ENCODE results near the gene RAB11B. TPM values are rescaled to one million over a fixed set of nuclear protein-coding genes. Genes with fewer than 3 reads are reported as not detected.

RAB11B gene
- total RNA-seq, 2 donors from 2014 or later, result 47.7 to 50.4 TPM

DNA sequence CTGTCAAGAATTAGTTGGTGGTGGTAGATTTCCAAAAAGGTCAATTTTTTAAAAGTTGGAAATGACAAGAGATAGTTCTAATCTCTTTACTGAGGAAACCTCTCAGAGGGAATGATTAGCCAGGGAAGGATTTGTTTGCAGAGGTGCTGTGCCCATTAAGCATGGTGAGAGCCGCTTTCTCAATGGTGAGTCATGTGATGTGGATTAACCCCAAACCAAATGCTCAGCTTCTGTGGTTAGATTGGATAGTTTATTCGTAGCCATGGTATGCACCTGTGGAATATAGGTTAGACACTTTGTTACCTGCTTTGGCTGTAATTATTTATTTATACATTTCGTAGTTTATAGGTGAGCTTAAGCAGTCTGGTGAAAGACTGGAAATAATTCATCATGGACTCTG, 61.7 kb downstream of the RAB11B start:
- no peak for DNase-seq
- Histone ChIP-seq H3K4me3 (no peak overlapping the region), H3K27ac (peak overlapping the region in 1 of 4 donors; percentile 50), H3K27me3 (no peaks in the 10 kb centered on the region), H3K36me3 (replicated peaks in 1 of 2; ENCODE audit: insufficient read depth in 1 of 2, low read depth in 2 of 2) (peaks cover 0 to 3% of the 10 kb centered on the region in 2 donors), H3K9me3 (no peaks in the 10 kb centered on the region), H3K4me1 (peaks cover 80% of the 10 kb centered on the region)
- no peak for ATAC-seq
- 32 to 34% methylated on average over 3 of the region's 3 CpGs for WGBS, 2 donors
- TF ChIP-seq POLR2A (IDR thresholded peaks at IDR 0.05), result no peak
- no peak for TF ChIP-seq CTCF (IDR thresholded peaks at IDR 0.05)
- intact Hi-C loops (cut with DNase I), result no loop called here

GRCh38 chr19:8452446-8453123, 62.4 kb downstream of the RAB11B start:
- peak in 2 of 4 donors; percentile 25 to 30 for DNase-seq
- Histone ChIP-seq H3K36me3 (replicated peaks in 1 of 2; ENCODE audit: insufficient read depth in 1 of 2, low read depth in 2 of 2) (peaks cover 0 to 3% of the 10 kb centered on the region in 2 donors), H3K9me3 (no peaks in the 10 kb centered on the region), H3K27ac (peak overlapping the region in 1 of 4 donors; percentile 50), H3K27me3 (no peaks in the 10 kb centered on the region), H3K4me1 (peaks cover 80% of the 10 kb centered on the region), H3K4me3 (no peak overlapping the region)
- intact Hi-C loops (cut with DNase I), result no loop called here
- no peak for ATAC-seq
- 48 to 59% methylated on average over 2 to 4 of the region's 4 CpGs for WGBS, 2 donors
- TF ChIP-seq CTCF (IDR thresholded peaks at IDR 0.05), result no peak
- TF ChIP-seq POLR2A (IDR thresholded peaks at IDR 0.05), result no peak

GRCh38 chr19:8453616-8454015, 63.5 kb downstream of the RAB11B start:
- H3K4me3 ChIP-seq, result no peak overlapping the region
- ATAC-seq (no peak), DNase-seq (no peak)
- peaks cover 83% of the 10 kb centered on the region for H3K4me1 ChIP-seq
- no peak for TF ChIP-seq POLR2A (IDR thresholded peaks at IDR 0.05)
- TF ChIP-seq CTCF (IDR thresholded peaks at IDR 0.05), result no peak
- WGBS, 2 donors, result 64 to 68% methylated on average over 5 to 6 of the region's 6 CpGs
- intact Hi-C loops (cut with DNase I), result no loop called here
- no peaks in the 10 kb centered on the region for H3K27me3 ChIP-seq
- peak overlapping the region in 1 of 4 donors; percentile 4 for H3K27ac ChIP-seq
- H3K36me3 ChIP-seq (replicated peaks in 1 of 2; ENCODE audit: insufficient read depth in 1 of 2, low read depth in 2 of 2), result peaks cover 0 to 3% of the 10 kb centered on the region in 2 donors
- H3K9me3 ChIP-seq, result no peaks in the 10 kb centered on the region

Small RNA genes lying within 50 kb of the gene (microRNA-seq; reads per million reads assigned to microRNA genes)
- 2.2 to 4.2 reads per million in 2 donors for gene MIR4999 (ENCODE audit: borderline number of aligned reads in 2 of 2, borderline replicate concordance in 2 of 2)

Small RNA genes lying within 50 kb of the gene (small RNA-seq; reads per million reads assigned to genes)
- not detected for gene MIR4999

Other genes starting within 250 kb of the RAB11B start
- under 1 TPM in 1 of 2 donors, not detected in 1; 0.26 TPM for gene FBN3, start 240.8 kb upstream of the RAB11B start, total RNA-seq
- 10 to 100 TPM; 53.1 to 87.4 TPM for gene CERS4, start 181.0 kb upstream of the RAB11B start, total RNA-seq
- 10 to 100 TPM; 34.0 to 41.2 TPM for gene CD320, start 82.0 kb upstream of the RAB11B start, total RNA-seq
- 1 to 10 TPM; 4.3 to 6.7 TPM for gene NDUFA7, start 69.0 kb upstream of the RAB11B start, total RNA-seq
- gene RPS28, start 68.9 kb upstream of the RAB11B start, total RNA-seq, result 100 to 1,000 TPM; 322 to 334 TPM
- 10 to 100 TPM in 1 of 2 donors, 1 to 10 TPM in 1; 9.1 to 25.7 TPM for gene KANK3, start 47.1 kb upstream of the RAB11B start, total RNA-seq
- gene ANGPTL4, start 26.2 kb upstream of the RAB11B start, total RNA-seq, result 100 to 1,000 TPM in 1 of 2 donors, 10 to 100 TPM in 1; 68.7 to 110 TPM
- 10 to 100 TPM; 32.9 to 35.9 TPM for gene MARCHF2, start 22.9 kb downstream of the RAB11B start, total RNA-seq
- 100 to 1,000 TPM in 1 of 2 donors, 10 to 100 TPM in 1; 64.9 to 146 TPM for gene HNRNPM, start 54.6 kb downstream of the RAB11B start, total RNA-seq
- under 1 TPM; 0.26 to 0.33 TPM for gene PRAM1, start 112.3 kb downstream of the RAB11B start, total RNA-seq
- 10 to 100 TPM; 25.4 to 34.2 TPM for gene ZNF414, start 123.8 kb downstream of the RAB11B start, total RNA-seq
- gene MYO1F, start 187.1 kb downstream of the RAB11B start, total RNA-seq, result 1 to 10 TPM; 2.0 to 8.0 TPM
- 10 to 100 TPM; 19.1 to 36.6 TPM for gene ADAMTS10, start 220.4 kb downstream of the RAB11B start, total RNA-seq
- not detected for gene NFILZ, start 240.3 kb downstream of the RAB11B start, total RNA-seq